Astrocyte (in vitro differentiated cells and primary cell): ENCODE measurements around the gene FXR1. TPM values are rescaled to one million over a fixed set of nuclear protein-coding genes. Genes with fewer than 3 reads are reported as not detected.

Experiments
- DNase-seq: peaks from one replicate; pipeline ENCODE4 v3.0.0-alpha.2; 2010; ENCODE audit warnings: low read depth
- FAIRE-seq: peaks from 2 replicates; lab custom pipeline; 2011; peaks lifted over from hg19 to GRCh38; lab: Jason Lieb, UNC
- H2AFZ ChIP-seq: 2 replicates; pipeline ENCODE4 v1.6.0; 2012; ENCODE audit warnings: low read depth, low read length, inconsistent platforms
- H3K27ac ChIP-seq: 2 replicates; pipeline ENCODE4 v1.5.1; 2011; ENCODE audit warnings: low read depth, low read length, inconsistent platforms
- H3K27me3 ChIP-seq: 2 replicates; pipeline ENCODE4 v1.6.0; 2011; ENCODE audit warnings: low read length, inconsistent platforms; ENCODE audit not compliant: insufficient read depth
- H3K36me3 ChIP-seq: 2 replicates; pipeline ENCODE4 v1.5.1; 2011; ENCODE audit warnings: low read length, inconsistent platforms; ENCODE audit not compliant: insufficient read depth
- H3K4me1 ChIP-seq: 2 replicates; pipeline ENCODE4 v1.5.1; 2011; ENCODE audit warnings: low read length, inconsistent platforms; ENCODE audit not compliant: insufficient read depth
- H3K4me2 ChIP-seq: 2 replicates; pipeline ENCODE4 v1.6.0; 2012; ENCODE audit warnings: low read length, inconsistent platforms
- H3K4me3 ChIP-seq: 2 replicates; pipeline ENCODE4 v1.5.1; 2011; ENCODE audit warnings: low read depth, mild to moderate bottlenecking, low read length, inconsistent platforms; ENCODE audit not compliant: insufficient read depth
- H3K79me2 ChIP-seq: 2 replicates; pipeline ENCODE4 v1.6.0; 2012; ENCODE audit warnings: mild to moderate bottlenecking, low read length, inconsistent platforms; ENCODE audit not compliant: insufficient read depth
- H3K9ac ChIP-seq: 2 replicates; pipeline ENCODE4 v1.6.0; 2012; ENCODE audit warnings: mild to moderate bottlenecking, low read length, inconsistent platforms
- H3K9me3 ChIP-seq: 2 replicates; pipeline ENCODE4 v1.5.1; 2012; ENCODE audit warnings: low read depth, mild to moderate bottlenecking, low read length, inconsistent platforms; ENCODE audit not compliant: insufficient read depth
- H4K20me1 ChIP-seq: 2 replicates; pipeline ENCODE4 v1.6.0; 2012; ENCODE audit warnings: low read length, inconsistent platforms; ENCODE audit not compliant: insufficient read depth
- H3K27ac Mint-ChIP-seq: one replicate; pipeline ENCODE4 v1.8.0; 2021; ENCODE audit warnings: mild to moderate bottlenecking, mixed read lengths; ENCODE audit not compliant: unreplicated experiment
- H3K27me3 Mint-ChIP-seq: one replicate; pipeline ENCODE4 v1.8.0; 2021; ENCODE audit warnings: low read depth, mixed read lengths; ENCODE audit not compliant: unreplicated experiment
- H3K36me3 Mint-ChIP-seq: one replicate; pipeline ENCODE4 v1.8.0; 2021; ENCODE audit warnings: low read depth, mixed read lengths; ENCODE audit not compliant: unreplicated experiment
- H3K4me1 Mint-ChIP-seq: one replicate; pipeline ENCODE4 v1.8.0; 2021; ENCODE audit warnings: low read depth, mixed read lengths; ENCODE audit not compliant: unreplicated experiment
- H3K4me3 Mint-ChIP-seq: one replicate; pipeline ENCODE4 v1.8.0; 2021; ENCODE audit warnings: mild to moderate bottlenecking, moderate library complexity, mixed read lengths; ENCODE audit not compliant: unreplicated experiment
- H3K9me3 Mint-ChIP-seq: one replicate; pipeline ENCODE4 v1.8.0; 2021; ENCODE audit warnings: mild to moderate bottlenecking, mixed read lengths; ENCODE audit not compliant: unreplicated experiment
- CTCF ChIP-seq: IDR thresholded peaks from 2 replicates; pipeline ENCODE4 v1.5.1; 2011; ENCODE audit warnings: low read depth, mild to moderate bottlenecking, inconsistent platforms, low read length, moderate library complexity; ENCODE audit not compliant: insufficient read depth
- EZH2 ChIP-seq: IDR thresholded peaks from 2 replicates; pipeline ENCODE4 v1.6.1; 2012; ENCODE audit warnings: mild to moderate bottlenecking, low read length, inconsistent platforms; ENCODE audit not compliant: insufficient read depth
- total RNA-seq: library from RNA; stranded (reverse); gene quantifications from 2 replicates; pipeline ENCODE4 v1.2.1, GENCODE V29; 2021

The FXR1 gene
- total RNA-seq, 1 donor from 2014 or later = 173 TPM

- H3K36me3 Mint-ChIP-seq = peaks cover 5% of the 10 kb centered on the region
- peaks cover 32% of the 10 kb centered on the region for H3K36me3 ChIP-seq
- H3K9me3 ChIP-seq = no peaks in the 10 kb centered on the region
- TF ChIP-seq CTCF = no peak
- TF ChIP-seq EZH2 = no peak
- no peak overlapping the region for H3K4me2 ChIP-seq
- H3K9ac ChIP-seq = no peak overlapping the region
- no peak overlapping the region for H2AFZ ChIP-seq
- H3K27ac ChIP-seq = no peak overlapping the region
- H3K27ac Mint-ChIP-seq = no peak overlapping the region
- H3K9me3 Mint-ChIP-seq = no peaks in the 10 kb centered on the region
- no peaks in the 10 kb centered on the region for H3K27me3 Mint-ChIP-seq
- H3K4me1 Mint-ChIP-seq = no peaks in the 10 kb centered on the region
- no peaks in the 10 kb centered on the region for H3K4me1 ChIP-seq
- no peak overlapping the region for H3K4me3 ChIP-seq
- DNase-seq = no peak
- FAIRE-seq = no peak
- H4K20me1 ChIP-seq = peaks cover 29% of the 10 kb centered on the region
- H3K79me2 ChIP-seq = peaks cover 64% of the 10 kb centered on the region
- H3K4me3 Mint-ChIP-seq = no peak overlapping the region
- H3K27me3 ChIP-seq = no peaks in the 10 kb centered on the region
Measured at GRCh38 chr3:180947761-180948390, 35.4 kb downstream of the FXR1 start.

- TF ChIP-seq EZH2 (no peak), CTCF (no peak)
- H2AFZ ChIP-seq = no peak overlapping the region
- no peak overlapping the region for H3K27ac ChIP-seq
- FAIRE-seq (no peak), DNase-seq (no peak)
- H3K9me3 ChIP-seq = no peaks in the 10 kb centered on the region
- peaks cover 3% of the 10 kb centered on the region for H4K20me1 ChIP-seq
- Mint-ChIP-seq H3K4me3 (no peak overlapping the region), H3K4me1 (no peaks in the 10 kb centered on the region), H3K9me3 (no peaks in the 10 kb centered on the region), H3K36me3 (peaks cover 9% of the 10 kb centered on the region), H3K27me3 (no peaks in the 10 kb centered on the region), H3K27ac (no peak overlapping the region)
- peaks cover 37% of the 10 kb centered on the region for H3K36me3 ChIP-seq
- no peaks in the 10 kb centered on the region for H3K27me3 ChIP-seq
- H3K79me2 ChIP-seq = peaks cover 10% of the 10 kb centered on the region
- no peak overlapping the region for H3K9ac ChIP-seq
- H3K4me2 ChIP-seq = no peak overlapping the region
- H3K4me3 ChIP-seq = no peak overlapping the region
- no peaks in the 10 kb centered on the region for H3K4me1 ChIP-seq
Measured at GRCh38 chr3:180959691-180960090, 47.2 kb downstream of the FXR1 start.

GRCh38 chr3:180961087-180961486 is 48.6 kb downstream of the FXR1 start:
- H2AFZ ChIP-seq = no peak overlapping the region
- H3K4me1 ChIP-seq = no peaks in the 10 kb centered on the region
- peaks cover 9% of the 10 kb centered on the region for H3K36me3 Mint-ChIP-seq
- H3K27me3 Mint-ChIP-seq = no peaks in the 10 kb centered on the region
- peaks cover 3% of the 10 kb centered on the region for H4K20me1 ChIP-seq
- H3K9ac ChIP-seq = no peak overlapping the region
- peaks cover 35% of the 10 kb centered on the region for H3K36me3 ChIP-seq
- H3K27me3 ChIP-seq = no peaks in the 10 kb centered on the region
- no peaks in the 10 kb centered on the region for H3K9me3 ChIP-seq
- no peak overlapping the region for H3K4me3 ChIP-seq
- FAIRE-seq (no peak), DNase-seq (no peak)
- H3K79me2 ChIP-seq = peaks cover 11% of the 10 kb centered on the region
- H3K4me1 Mint-ChIP-seq = no peaks in the 10 kb centered on the region
- no peak overlapping the region for H3K27ac Mint-ChIP-seq
- TF ChIP-seq CTCF = no peak
- no peak for TF ChIP-seq EZH2
- no peaks in the 10 kb centered on the region for H3K9me3 Mint-ChIP-seq
- H3K4me3 Mint-ChIP-seq = no peak overlapping the region
- H3K4me2 ChIP-seq = no peak overlapping the region
- H3K27ac ChIP-seq = no peak overlapping the region
